Astrocyte of the cerebellum (primary cell): ENCODE results near the gene UNKL.

Experiments
- DNase-seq: peaks from one replicate; pipeline ENCODE4 v3.0.0-alpha.2; 2011; ENCODE audit warnings: low read depth
- H3K4me3 ChIP-seq: 2 replicates; pipeline ENCODE4 v1.5.1; 2011; ENCODE audit warnings: mild to moderate bottlenecking, low read depth, low read length, moderate library complexity
- CTCF ChIP-seq: IDR thresholded peaks from 2 replicates; pipeline ENCODE4 v1.5.1; 2012; ENCODE audit warnings: low read length, low read depth, moderate library complexity, mild to moderate bottlenecking; ENCODE audit errors: missing control alignments
- in situ Hi-C: cut with HindIII; loops from 2 replicates; pipeline ENCODE4 v1.10.0; 2017; ENCODE audit warnings: low sequenced_read_pairs

Gene UNKL

GRCh38 chr16:1389762-1390161 is 24.7 kb downstream of the UNKL start:
- H3K4me3 ChIP-seq, result no peak overlapping the region
- DNase-seq, result no peak
- TF ChIP-seq CTCF, result no peak
- in situ Hi-C loops, result loop anchor here (25.0 kb wide), 2 partner anchors 98 to 102 kb away; partner anchors contain the start of genes CLCN7, PTX4 and TELO2

- no peak overlapping the region for H3K4me3 ChIP-seq
- in situ Hi-C loops, result loop anchor here (25.0 kb wide), 2 partner anchors 100 kb away; partner anchors contain the start of genes CLCN7, PTX4 and TELO2
- TF ChIP-seq CTCF, result no peak
- no peak for DNase-seq
These were observed 27.2 kb downstream of the UNKL start for GRCh38 chr16:1387331-1387730.

GRCh38 chr16:1385232-1385631 is 29.3 kb downstream of the UNKL start:
- TF ChIP-seq CTCF, result no peak
- DNase-seq, result no peak
- H3K4me3 ChIP-seq, result no peak overlapping the region
- in situ Hi-C loops, result loop anchor here (25.0 kb wide), 2 partner anchors 98 to 102 kb away; partner anchors contain the start of genes CLCN7, PTX4 and TELO2

GRCh38 chr16:1383556-1383955 is 30.9 kb downstream of the UNKL start:
- in situ Hi-C loops, result loop anchor here (25.0 kb wide), 2 partner anchors 96 to 104 kb away; partner anchors contain the start of genes CLCN7, PTX4 and TELO2

GRCh38 chr16:1381612-1382406 is 32.7 kb downstream of the UNKL start:
- no peak for TF ChIP-seq CTCF
- no peak overlapping the region for H3K4me3 ChIP-seq
- no peak for DNase-seq
- in situ Hi-C loops, result loop anchor here (25.0 kb wide), 2 partner anchors 95 to 105 kb away; partner anchors contain the start of genes CLCN7, PTX4 and TELO2

More at GRCh38 chr16:1383556-1383955, 30.9 kb downstream of the UNKL start:
- H3K4me3 ChIP-seq, result no peak overlapping the region
- no peak for DNase-seq
- TF ChIP-seq CTCF, result no peak

- DNase-seq, result no peak
- in situ Hi-C loops, result loop anchor here (25.0 kb wide), 2 partner anchors 93 to 107 kb away; partner anchors contain the start of genes CLCN7, PTX4 and TELO2
- no peak overlapping the region for H3K4me3 ChIP-seq
- TF ChIP-seq CTCF, result no peak
These were observed 34.3 kb downstream of the UNKL start for GRCh38 chr16:1380195-1380594.
